Brain pericyte (primary cell): ENCODE results near the gene INPP4B.
A peak's percentile ranks its signal among the peaks of the same experiment; 100 is the strongest.

Experiments
- DNase-seq: peaks from one replicate; pipeline ENCODE4 v3.0.0-alpha.2; 2012; ENCODE audit warnings: low read depth, low spot score

The INPP4B gene

GRCh38 chr4:142150483-142150882 is 695.6 kb downstream of the INPP4B start:
- no peak for DNase-seq

GRCh38 chr4:142144813-142145212 is 701.3 kb downstream of the INPP4B start:
- DNase-seq = no peak

- no peak for DNase-seq
Observed at GRCh38 chr4:142142366-142143054, 703.6 kb downstream of the INPP4B start.

GRCh38 chr4:142141224-142141623 is 704.9 kb downstream of the INPP4B start:
- DNase-seq = no peak

- DNase-seq = no peak
Observed at GRCh38 chr4:142130666-142131065, 715.4 kb downstream of the INPP4B start.

- no peak for DNase-seq
Observed at GRCh38 chr4:142129931-142130330, 716.2 kb downstream of the INPP4B start.

- DNase-seq = no peak
Observed at GRCh38 chr4:142129473-142129872, 716.6 kb downstream of the INPP4B start.

- DNase-seq = no peak
Observed at GRCh38 chr4:142128529-142128928, 717.6 kb downstream of the INPP4B start.

GRCh38 chr4:142126890-142127497 is 719.1 kb downstream of the INPP4B start:
- DNase-seq = peak; percentile 41

GRCh38 chr4:142124874-142125273 is 721.2 kb downstream of the INPP4B start:
- DNase-seq = no peak

GRCh38 chr4:142121448-142122350 is 724.4 kb downstream of the INPP4B start:
- DNase-seq = no peak

- no peak for DNase-seq
Observed at GRCh38 chr4:142120921-142121320, 725.2 kb downstream of the INPP4B start.

- DNase-seq = no peak
Observed at GRCh38 chr4:142112451-142112850, 733.6 kb downstream of the INPP4B start.

GRCh38 chr4:142110136-142110535 is 736.0 kb downstream of the INPP4B start:
- no peak for DNase-seq

- DNase-seq = no peak
Observed at GRCh38 chr4:142104041-142104440, 742.1 kb downstream of the INPP4B start.

- no peak for DNase-seq
Observed at GRCh38 chr4:142101401-142101800, 744.7 kb downstream of the INPP4B start.

- DNase-seq = no peak
Observed at GRCh38 chr4:142100941-142101340, 745.2 kb downstream of the INPP4B start.

- no peak for DNase-seq
Observed at GRCh38 chr4:142098900-142099545, 747.1 kb downstream of the INPP4B start.

GRCh38 chr4:142098380-142098779 is 747.7 kb downstream of the INPP4B start:
- no peak for DNase-seq

- no peak for DNase-seq
Observed at GRCh38 chr4:142097015-142097414, 749.1 kb downstream of the INPP4B start.

- no peak for DNase-seq
Observed at GRCh38 chr4:142095886-142096605, 750.1 kb downstream of the INPP4B start.
